Calu3 (cell line): ENCODE results near the gene TMEM170B. TPM values are rescaled to one million over a fixed set of nuclear protein-coding genes. Genes with fewer than 3 reads are reported as not detected.

Experiments used
- BruUV-seq: library from RNA; stranded (reverse); fragments of 400-500 nt; replicated peaks from 2 replicates; lab custom pipeline; 2021; lab: Mats Ljungman, UMichigan
- CTCF ChIA-PET: fragments of 300-600 bp; sonication (Branson Sonifier 250); formaldehyde crosslinking; loops from one replicate; lab custom pipeline; 2022; ENCODE audit warnings: antibody characterized with exemption; lab: Charles Lee
- DNase-seq: peaks from one replicate; pipeline ENCODE4 v3.0.0; 2022
- H3K27ac Mint-ChIP-seq: one replicate; pipeline ENCODE4 v1.8.0; 2022; ENCODE audit warnings: mixed read lengths; ENCODE audit not compliant: unreplicated experiment
- H3K27me3 Mint-ChIP-seq: one replicate; pipeline ENCODE4 v1.8.0; 2022; ENCODE audit warnings: mixed read lengths; ENCODE audit not compliant: unreplicated experiment
- H3K36me3 Mint-ChIP-seq: one replicate; pipeline ENCODE4 v1.8.0; 2022; ENCODE audit warnings: mild to moderate bottlenecking, moderate library complexity, mixed read lengths; ENCODE audit not compliant: insufficient read depth, unreplicated experiment
- H3K4me1 Mint-ChIP-seq: one replicate; pipeline ENCODE4 v1.8.0; 2022; ENCODE audit warnings: mild to moderate bottlenecking, low read depth, mixed read lengths; ENCODE audit not compliant: unreplicated experiment
- H3K4me3 Mint-ChIP-seq: one replicate; pipeline ENCODE4 v1.8.0; 2022; ENCODE audit warnings: mild to moderate bottlenecking, low read depth, moderate library complexity, mixed read lengths; ENCODE audit not compliant: unreplicated experiment
- H3K9me3 Mint-ChIP-seq: one replicate; pipeline ENCODE4 v1.8.0; 2022; ENCODE audit warnings: low read depth, mixed read lengths; ENCODE audit not compliant: unreplicated experiment
- CTCF ChIP-seq: fragments of 200-600 bp; IDR thresholded peaks from one replicate; pipeline ENCODE4 v1.8.0; 2022; ENCODE audit warnings: antibody characterized with exemption; ENCODE audit not compliant: unreplicated experiment
- intact Hi-C: fragments of 100-400 bp; cut with micrococcal nuclease; formaldehyde crosslinking; loops from one replicate; pipeline ENCODE4 v1.10.0; 2022; ENCODE audit not compliant: unreplicated experiment
- total RNA-seq: library from RNA; stranded (reverse); gene quantifications from 2 replicates; pipeline ENCODE4 v1.2.3, GENCODE V29; 2022

Gene TMEM170B
- total RNA-seq, 1 experiment from 2014 or later: 2.2 TPM

DNA sequence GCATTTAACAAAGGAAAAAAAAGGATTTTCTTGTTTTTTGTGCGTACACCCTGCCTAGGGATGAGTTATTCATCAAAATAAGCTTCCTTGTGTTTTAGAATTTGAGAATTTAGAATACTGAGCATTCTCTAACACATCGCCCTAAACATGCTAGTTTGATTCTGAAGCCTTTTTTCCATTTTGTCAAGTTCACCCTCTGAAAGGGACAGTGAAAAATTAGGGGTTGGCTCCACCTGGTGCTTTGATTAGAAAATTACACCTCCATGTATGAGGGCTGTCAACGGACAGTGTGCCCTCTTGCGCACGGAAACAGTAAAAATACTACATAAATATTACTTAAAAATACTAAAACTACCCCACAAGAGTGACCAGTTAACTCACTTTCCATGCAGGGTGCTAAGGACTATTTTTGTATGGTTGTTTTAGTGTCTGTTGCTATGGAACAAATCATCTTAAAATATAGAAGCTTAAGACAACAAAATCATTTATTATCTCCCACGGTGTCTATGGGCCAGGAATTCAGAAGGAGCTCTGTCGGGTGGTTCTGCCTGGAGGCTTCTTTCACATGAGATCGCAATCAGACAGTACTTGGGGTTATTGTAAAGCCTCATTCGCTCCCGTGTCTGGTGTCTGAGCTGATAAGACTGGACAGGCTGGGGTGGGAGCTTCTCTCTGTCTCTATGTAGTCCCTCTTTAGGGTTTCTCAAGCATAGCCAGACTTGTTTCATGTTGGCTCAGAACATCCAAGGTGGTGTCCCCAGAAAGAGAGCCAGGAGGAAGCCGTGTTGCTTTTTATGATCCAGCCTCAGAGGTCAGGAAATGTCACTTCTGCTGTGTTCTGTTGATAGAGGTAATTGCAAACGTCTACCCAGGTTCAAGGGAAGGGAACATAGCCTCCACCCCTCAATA, 41.1 kb upstream of the TMEM170B start:
- TF ChIP-seq CTCF: peak; percentile 60
- no TSS peak for BruUV-seq
- CTCF ChIA-PET: interaction anchor here (0.5 to 2.1 kb wide), 4 partner anchors 11 to 542 kb away, joined by 3 to 4 read pairs (median 4); no protein-coding TSS in a partner anchor
- intact Hi-C loops: loop anchor here (1.0 to 5.0 kb wide), 4 partner anchors 81 to 545 kb away; no protein-coding TSS in a partner anchor
- H3K27me3 Mint-ChIP-seq: no peaks in the 10 kb centered on the region
- H3K9me3 Mint-ChIP-seq: no peaks in the 10 kb centered on the region
- peak; percentile 73 for DNase-seq
- no peaks in the 10 kb centered on the region for H3K36me3 Mint-ChIP-seq
- no peaks in the 10 kb centered on the region for H3K4me1 Mint-ChIP-seq
- H3K4me3 Mint-ChIP-seq: no peak overlapping the region
- no peak overlapping the region for H3K27ac Mint-ChIP-seq

- Mint-ChIP-seq H3K9me3 (no peaks in the 10 kb centered on the region), H3K27ac (no peak overlapping the region), H3K36me3 (no peaks in the 10 kb centered on the region), H3K4me1 (no peaks in the 10 kb centered on the region), H3K4me3 (no peak overlapping the region), H3K27me3 (no peaks in the 10 kb centered on the region)
- TF ChIP-seq CTCF: no peak
- no TSS peak for BruUV-seq
- DNase-seq: no peak
- intact Hi-C loops: loop anchor here (5.0 kb wide), 2 partner anchors 80 to 155 kb away; no protein-coding TSS in a partner anchor
- CTCF ChIA-PET: interaction anchor here (1.0 to 1.1 kb wide), 2 partner anchors 11 to 353 kb away, joined by 3 to 4 read pairs; no protein-coding TSS in a partner anchor
Measured at GRCh38 chr6:11497107-11497506, 40.4 kb upstream of the TMEM170B start.

- no peaks in the 10 kb centered on the region for H3K9me3 Mint-ChIP-seq
Measured at GRCh38 chr6:11497881-11498280, 39.7 kb upstream of the TMEM170B start.

GRCh38 chr6:11500008-11500407, 37.5 kb upstream of the TMEM170B start:
- H3K4me1 Mint-ChIP-seq: no peaks in the 10 kb centered on the region
- intact Hi-C loops: no loop called here
- no peaks in the 10 kb centered on the region for H3K27me3 Mint-ChIP-seq
- no peak overlapping the region for H3K4me3 Mint-ChIP-seq
- CTCF ChIA-PET: no interaction called here
- no peak for TF ChIP-seq CTCF
- no peak overlapping the region for H3K27ac Mint-ChIP-seq
- H3K9me3 Mint-ChIP-seq: no peaks in the 10 kb centered on the region
- no TSS peak for BruUV-seq
- no peaks in the 10 kb centered on the region for H3K36me3 Mint-ChIP-seq
- no peak for DNase-seq

More at GRCh38 chr6:11497881-11498280, 39.7 kb upstream of the TMEM170B start:
- CTCF ChIA-PET: no interaction called here
- Mint-ChIP-seq H3K27me3 (no peaks in the 10 kb centered on the region), H3K27ac (no peak overlapping the region), H3K4me1 (no peaks in the 10 kb centered on the region), H3K36me3 (no peaks in the 10 kb centered on the region), H3K4me3 (no peak overlapping the region)
- DNase-seq: no peak
- intact Hi-C loops: loop anchor here (5.0 kb wide), 2 partner anchors 79 to 156 kb away; no protein-coding TSS in a partner anchor
- BruUV-seq: no TSS peak
- TF ChIP-seq CTCF: no peak
